GM21528 (cell line): ENCODE results near the gene CIITA.
"Not testable (repeated sequence)": the region's sequence is repeated elsewhere in the genome, so short reads cannot be mapped to it uniquely, and the experiment has no call there.

Experiments
- ATAC-seq: cut with Tn5 transposase; IDR thresholded peaks from one replicate; pipeline ENCODE4 v1.9.1; 2021; ENCODE audit warnings: mild to moderate bottlenecking, moderate library complexity; ENCODE audit not compliant: unreplicated experiment, low FRiP score

CIITA gene

GRCh38 chr16:10876799-10877341 is at the start of gene CIITA:
TSS of gene CIITA (plus strand) at chr16:10877202. CDS start at chr16:10877331, 129 bp downstream.
- ATAC-seq = peak; percentile 51

- no peak for ATAC-seq
Measured at GRCh38 chr16:10827691-10828341, 49.2 kb upstream of the CIITA start.

DNA sequence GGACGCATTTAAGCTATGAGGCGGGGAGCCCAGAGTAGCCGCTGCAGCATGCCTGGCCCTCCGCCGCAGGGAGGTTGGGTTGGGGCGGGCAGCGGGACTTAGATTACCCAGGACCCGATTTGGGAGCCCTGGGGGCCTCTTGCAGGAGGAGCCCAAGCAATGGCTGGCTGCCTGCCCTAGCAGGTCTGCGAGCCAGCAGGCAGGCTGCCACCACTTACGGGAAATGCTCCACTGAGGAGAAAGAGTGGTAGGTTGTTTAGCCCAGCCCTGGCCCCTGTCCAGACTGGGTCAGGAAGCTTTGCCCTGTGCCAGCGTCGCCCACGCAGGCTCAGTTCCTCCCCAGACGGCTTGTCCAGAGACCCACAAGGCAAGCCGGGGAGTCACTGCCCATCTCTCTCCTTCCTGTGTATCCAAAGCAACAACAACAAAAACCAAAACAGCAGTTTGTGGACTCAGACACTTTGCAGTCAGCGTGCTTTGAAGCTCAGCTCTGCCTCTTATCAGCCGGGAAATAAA is 48.1 kb upstream of the CIITA start:
- ATAC-seq = no peak

- ATAC-seq = not testable (repeated sequence)
Measured at GRCh38 chr16:10829390-10830098, 47.5 kb upstream of the CIITA start.

DNA sequence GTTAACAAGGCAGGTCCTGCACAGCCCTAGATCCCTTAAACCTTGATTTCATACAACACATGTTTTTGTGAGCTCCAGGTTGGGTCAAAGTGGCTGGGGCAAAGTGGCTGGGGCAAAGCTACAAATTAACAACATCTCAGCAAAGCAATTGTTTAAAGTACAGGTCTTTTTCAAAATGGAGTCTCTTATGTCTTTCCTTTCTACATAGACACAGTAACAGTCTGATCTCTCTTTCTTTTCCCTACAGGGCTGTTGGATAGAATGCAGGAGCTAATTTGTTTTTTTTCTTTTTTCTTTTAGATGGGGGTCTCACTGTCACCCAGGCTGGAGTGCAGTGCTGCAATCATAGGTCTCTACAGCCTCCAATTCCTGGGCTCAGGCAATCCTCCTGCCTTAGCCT is 46.8 kb upstream of the CIITA start:
- ATAC-seq = not testable (repeated sequence)

- no peak for ATAC-seq
Measured at GRCh38 chr16:10831894-10832886, 44.8 kb upstream of the CIITA start.

GRCh38 chr16:10833271-10833670 is 43.7 kb upstream of the CIITA start:
- no peak for ATAC-seq

GRCh38 chr16:10834130-10834529 is 42.9 kb upstream of the CIITA start:
- no peak for ATAC-seq

DNA sequence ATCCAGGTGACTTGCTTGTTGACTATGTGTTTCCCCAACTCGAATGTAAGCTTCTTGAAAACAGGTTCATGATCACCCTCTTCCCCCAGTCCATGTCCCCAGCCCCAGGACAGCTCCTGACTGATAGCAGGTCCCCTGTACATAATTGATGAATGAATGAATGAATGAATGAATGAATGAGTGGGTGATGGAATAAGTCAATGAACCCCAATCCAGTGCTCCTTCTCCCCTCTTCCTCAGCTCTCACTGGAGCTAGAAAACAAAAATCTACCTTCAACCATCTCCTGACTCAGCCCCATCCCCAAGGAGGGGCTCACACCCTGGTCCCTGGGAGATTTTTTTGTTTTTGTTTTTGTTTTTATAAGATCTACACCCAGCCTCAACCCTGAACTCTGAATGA is 42.2 kb upstream of the CIITA start:
- ATAC-seq = no peak

- no peak for ATAC-seq
Measured at GRCh38 chr16:10835281-10835931, 41.6 kb upstream of the CIITA start.

- no peak for ATAC-seq
Measured at GRCh38 chr16:10836174-10836853, 40.7 kb upstream of the CIITA start.

- no peak for ATAC-seq
Measured at GRCh38 chr16:10838621-10839278, 38.3 kb upstream of the CIITA start.

GRCh38 chr16:10839279-10839666 is 37.7 kb upstream of the CIITA start:
- ATAC-seq = no peak

- no peak for ATAC-seq
Measured at GRCh38 chr16:10840703-10841102, 36.3 kb upstream of the CIITA start.

- no peak for ATAC-seq
Measured at GRCh38 chr16:10846213-10846998, 30.6 kb upstream of the CIITA start.

DNA sequence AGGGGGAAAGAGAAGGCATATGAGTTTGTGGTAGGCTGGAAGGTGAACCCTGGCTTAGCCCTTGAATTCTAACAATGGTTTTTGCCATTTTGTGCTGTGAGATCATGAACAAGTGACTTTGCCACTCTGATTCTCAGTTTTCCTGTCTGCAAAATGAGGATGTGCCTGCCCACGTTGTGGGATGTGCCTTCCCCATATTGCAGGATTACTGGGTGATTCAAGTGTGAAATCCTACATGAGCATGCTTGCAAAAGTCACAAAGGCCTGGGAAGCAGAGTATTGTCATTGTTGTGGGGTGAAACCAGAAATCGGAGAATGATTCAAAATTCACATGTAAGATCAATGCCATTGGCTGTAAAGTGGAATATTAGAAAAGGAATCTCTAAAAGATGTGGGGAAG is 29.8 kb upstream of the CIITA start:
- ATAC-seq = no peak

GRCh38 chr16:10849736-10850477 is 27.1 kb upstream of the CIITA start:
- ATAC-seq = no peak

DNA sequence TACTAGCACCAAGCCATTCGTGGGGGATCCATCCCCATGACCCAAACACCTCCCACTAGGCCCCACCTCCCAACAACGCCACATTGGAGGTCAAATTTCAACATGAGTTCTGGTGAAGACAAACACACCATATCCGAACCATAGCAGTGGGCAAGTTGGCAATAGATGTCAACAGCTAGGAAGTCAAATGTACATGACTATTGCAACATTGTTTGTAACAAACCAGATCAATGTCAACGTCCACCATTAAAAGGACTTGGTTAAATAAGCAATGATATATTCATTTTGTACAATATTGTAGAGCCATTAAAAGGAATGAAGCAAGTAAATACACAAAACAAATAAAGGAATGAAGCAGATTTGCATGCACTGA is 26.5 kb upstream of the CIITA start:
- ATAC-seq = no peak
